Loucy (cell line): Measurements from ENCODE around the gene DENND2D.

ENCODE experiments used
- H2AFZ ChIP-seq: fragments of 200-600 bp; sonication (generic); 2 replicates; pipeline ENCODE4 v1.6.0; 2016; ENCODE audit warnings: antibody characterized with exemption, mild to moderate bottlenecking, low read length, moderate library complexity
- H3F3A ChIP-seq: fragments of 200-600 bp; 2 replicates; pipeline ENCODE4 v1.6.0; 2016; ENCODE audit warnings: antibody characterized with exemption, low read depth, mild to moderate bottlenecking
- H3K27me3 ChIP-seq: fragments of 200-600 bp; sonication (generic); 2 replicates; pipeline ENCODE4 v1.6.1; 2014; ENCODE audit warnings: low read length, mild to moderate bottlenecking; ENCODE audit not compliant: insufficient read depth, poor library complexity, severe bottlenecking
- H3K36me3 ChIP-seq: fragments of 200-600 bp; sonication (generic); 2 replicates; pipeline ENCODE4 v1.6.1; 2016; ENCODE audit warnings: low read length; ENCODE audit not compliant: insufficient read depth
- H3K4me1 ChIP-seq: fragments of 200-600 bp; sonication (generic); 2 replicates; pipeline ENCODE4 v1.5.1; 2014; ENCODE audit warnings: low read length, mild to moderate bottlenecking; ENCODE audit not compliant: insufficient read depth, poor library complexity, severe bottlenecking
- H3K4me2 ChIP-seq: fragments of 200-600 bp; sonication (generic); 2 replicates; pipeline ENCODE4 v1.6.0; 2014; ENCODE audit warnings: antibody characterized with exemption, low read length, low read depth, mild to moderate bottlenecking; ENCODE audit not compliant: poor library complexity, severe bottlenecking
- H3K4me3 ChIP-seq: fragments of 200-600 bp; sonication (generic); 2 replicates; pipeline ENCODE4 v1.5.1; 2014; ENCODE audit warnings: low read length, mild to moderate bottlenecking, mixed read lengths; ENCODE audit not compliant: poor library complexity, severe bottlenecking
- H3K79me2 ChIP-seq: fragments of 200-600 bp; sonication (generic); 2 replicates; pipeline ENCODE4 v1.6.1; 2014; ENCODE audit warnings: low read length; ENCODE audit not compliant: insufficient read depth
- H3K9ac ChIP-seq: fragments of 200-600 bp; sonication (generic); 2 replicates; pipeline ENCODE4 v1.6.0; 2014; ENCODE audit warnings: mild to moderate bottlenecking, low read depth, low read length, moderate library complexity; ENCODE audit not compliant: poor library complexity, severe bottlenecking
- H3K9me2 ChIP-seq: fragments of 200-600 bp; sonication (generic); replicated peaks from 2 replicates; pipeline ENCODE4 v1.6.1; 2016; ENCODE audit warnings: low read depth, low read length, mixed read lengths
- H3K9me3 ChIP-seq: fragments of 200-600 bp; sonication (generic); 2 replicates; pipeline ENCODE4 v1.6.1; 2014; ENCODE audit warnings: mild to moderate bottlenecking, antibody characterized with exemption, low read length, low read depth; ENCODE audit not compliant: insufficient read depth
- H4K20me1 ChIP-seq: fragments of 200-600 bp; sonication (generic); 2 replicates; pipeline ENCODE4 v1.6.0; 2014; ENCODE audit warnings: antibody characterized with exemption, low read length, mild to moderate bottlenecking; ENCODE audit not compliant: insufficient read depth, poor library complexity, severe bottlenecking
- CTCF ChIP-seq: fragments of 200-600 bp; sonication (generic); conservative IDR thresholded peaks from 2 replicates; pipeline ENCODE4 v1.5.1; 2014; ENCODE audit warnings: mild to moderate bottlenecking, antibody characterized with exemption, low read length
- EZH2phosphoT487 ChIP-seq: fragments of 200-600 bp; IDR thresholded peaks from 2 replicates; pipeline ENCODE4 v1.6.1; 2018; ENCODE audit warnings: antibody characterized with exemption, mild to moderate bottlenecking, moderate library complexity, borderline replicate concordance

The DENND2D gene

GRCh38 chr1:111140680-111140967 is 59.8 kb downstream of the DENND2D start:
- Histone ChIP-seq H3K9me2 (no peaks in the 10 kb centered on the region), H3F3A (no peaks in the 10 kb centered on the region), H3K4me2 (peak overlapping the region; percentile 99), H3K79me2 (peaks cover 78% of the 10 kb centered on the region), H3K4me1 (peaks cover 56% of the 10 kb centered on the region), H2AFZ (peak overlapping the region; percentile 92), H4K20me1 (peaks cover 42% of the 10 kb centered on the region), H3K27me3 (no peaks in the 10 kb centered on the region), H3K9ac (peak overlapping the region; percentile 87), H3K9me3 (no peaks in the 10 kb centered on the region), H3K36me3 (no peaks in the 10 kb centered on the region), H3K4me3 (peak overlapping the region; percentile 98)
- no peak for TF ChIP-seq EZH2phosphoT487
- TF ChIP-seq CTCF, result no peak

- Histone ChIP-seq H3K4me3 (peak within 1 kb of the TSS; percentile 98), H2AFZ (peak within 1 kb of the TSS; percentile 92), H3F3A (no peaks in the 10 kb centered on the region), H3K9ac (peak within 1 kb of the TSS; percentile 87), H3K36me3 (no peaks in the 10 kb centered on the region), H3K9me2 (no peaks in the 10 kb centered on the region), H3K79me2 (peaks cover 73% of the 10 kb centered on the region), H4K20me1 (peaks cover 39% of the 10 kb centered on the region), H3K9me3 (no peaks in the 10 kb centered on the region), H3K4me1 (peaks cover 56% of the 10 kb centered on the region), H3K4me2 (peak within 1 kb of the TSS; percentile 99), H3K27me3 (no peaks in the 10 kb centered on the region)
- TF ChIP-seq CTCF (0 out of 2 replicates have a peak, but pooled peaks have one; percentile 9), EZH2phosphoT487 (no peak)
Measured at GRCh38 chr1:111139956-111140679, 60.3 kb downstream of the DENND2D start, which contains the start of the genes CEPT1 and DRAM2. Gene CEPT1 (plus strand): TSS chr1:111140223. CDS start chr1:111147715, 7,492 bp downstream. Gene DRAM2 (minus strand): TSS chr1:111140093. CDS start chr1:111131554, 8,539 bp downstream.

- Histone ChIP-seq H3K79me2 (peaks cover 66% of the 10 kb centered on the region), H4K20me1 (peaks cover 35% of the 10 kb centered on the region), H3K27me3 (no peaks in the 10 kb centered on the region), H3K4me2 (peak overlapping the region; percentile 99), H3K4me1 (peaks cover 55% of the 10 kb centered on the region), H3K9me2 (no peaks in the 10 kb centered on the region), H3K36me3 (no peaks in the 10 kb centered on the region), H3K9ac (peak overlapping the region; percentile 87), H3K4me3 (peak overlapping the region; percentile 98), H3F3A (no peaks in the 10 kb centered on the region), H3K9me3 (no peaks in the 10 kb centered on the region), H2AFZ (peak overlapping the region; percentile 92)
- no peak for TF ChIP-seq CTCF
- no peak for TF ChIP-seq EZH2phosphoT487
Measured at GRCh38 chr1:111139324-111139955, 61.0 kb downstream of the DENND2D start.
